Activated CD8-positive, alpha-beta memory T cell treated with anti-CD3 and anti-CD28 coated beads, Interleukin-2, amount 50 U/mL, for 24 hours (primary cell): ENCODE data around the gene GPHA2.

Source experiments
- DNase-seq: peaks from one replicate; pipeline ENCODE4 v3.0.0-alpha.2; 2020; ENCODE audit errors: extremely low read depth

GPHA2 gene

GRCh38 chr11:64930340-64930739 is 5.4 kb downstream of the GPHA2 start:
- DNase-seq = no peak

GRCh38 chr11:64929625-64930024 is 6.1 kb downstream of the GPHA2 start:
- DNase-seq = no peak

- DNase-seq = no peak
These were observed 6.7 kb downstream of the GPHA2 start for GRCh38 chr11:64928957-64929356.

GRCh38 chr11:64926689-64927088 is 9.0 kb downstream of the GPHA2 start:
- DNase-seq = no peak

GRCh38 chr11:64925536-64926436 is 9.9 kb downstream of the GPHA2 start:
- no peak for DNase-seq

GRCh38 chr11:64924910-64925284 is 10.8 kb downstream of the GPHA2 start:
- no peak for DNase-seq

GRCh38 chr11:64923944-64924909 is 11.5 kb downstream of the GPHA2 start, which contains the start of gene PPP2R5B:
Gene PPP2R5B, plus strand, starts transcription at chr11:64924689. Its CDS starts 1,046 bp downstream, at chr11:64925735.
- peak; percentile 81 for DNase-seq

- DNase-seq = no peak
These were observed 12.5 kb downstream of the GPHA2 start for GRCh38 chr11:64923151-64923661.

GRCh38 chr11:64921384-64921783 is 14.3 kb downstream of the GPHA2 start:
- no peak for DNase-seq

- DNase-seq = no peak
These were observed 15.6 kb downstream of the GPHA2 start for GRCh38 chr11:64920124-64920523.

GRCh38 chr11:64919627-64920026 is 16.1 kb downstream of the GPHA2 start:
- DNase-seq = no peak

- no peak for DNase-seq
These were observed 17.7 kb downstream of the GPHA2 start for GRCh38 chr11:64918017-64918416.

- DNase-seq = no peak
These were observed 18.1 kb downstream of the GPHA2 start for GRCh38 chr11:64917663-64917995.

GRCh38 chr11:64916775-64917662 is 18.7 kb downstream of the GPHA2 start, which contains the start of gene ATG2A:
Gene ATG2A, minus strand, starts transcription at chr11:64917209. Its CDS starts 74 bp downstream, at chr11:64917135.
- peak; percentile 97 for DNase-seq

GRCh38 chr11:64916040-64916774 is 19.5 kb downstream of the GPHA2 start:
- DNase-seq = no peak

GRCh38 chr11:64915376-64915887 is 20.3 kb downstream of the GPHA2 start:
- DNase-seq = no peak

- no peak for DNase-seq
These were observed 21.6 kb downstream of the GPHA2 start for GRCh38 chr11:64914123-64914522.

GRCh38 chr11:64913171-64913727 is 22.4 kb downstream of the GPHA2 start:
- no peak for DNase-seq

- no peak for DNase-seq
These were observed 24.0 kb downstream of the GPHA2 start for GRCh38 chr11:64911689-64912088.

- DNase-seq = no peak
These were observed 24.6 kb downstream of the GPHA2 start for GRCh38 chr11:64911142-64911541.
